CD4-positive, alpha-beta T cell treated with Interleukin-15 for 1 hour (primary cell): Measurements from ENCODE around the gene GRHL3.
"Not testable (repeated sequence)": the region's sequence is repeated elsewhere in the genome, so short reads cannot be mapped to it uniquely, and the experiment has no call there.

Experiments used
- DNase-seq: peaks from one replicate; pipeline ENCODE4 v3.0.0-alpha.2; 2020

Gene GRHL3

GRCh38 chr1:24319312-24319863 is at the start of gene GRHL3:
Gene GRHL3, plus strand, starts transcription at chr1:24319357. Its CDS starts 195 bp downstream, at chr1:24319552.
- peak; percentile 23 for DNase-seq

- not testable (repeated sequence) for DNase-seq
These were observed 44.7 kb upstream of the GRHL3 start for GRCh38 chr1:24274203-24275103.

GRCh38 chr1:24275104-24275410 is 44.1 kb upstream of the GRHL3 start:
- no peak for DNase-seq

GRCh38 chr1:24275510-24275909 is 43.6 kb upstream of the GRHL3 start:
- DNase-seq = no peak

- no peak for DNase-seq
These were observed 42.4 kb upstream of the GRHL3 start for GRCh38 chr1:24276791-24277190.

GRCh38 chr1:24277420-24278169 is 41.6 kb upstream of the GRHL3 start:
- DNase-seq = no peak

GRCh38 chr1:24278726-24279125 is 40.4 kb upstream of the GRHL3 start:
- DNase-seq = no peak

GRCh38 chr1:24279590-24280232 is 39.4 kb upstream of the GRHL3 start:
- no peak for DNase-seq

- no peak for DNase-seq
These were observed 37.6 kb upstream of the GRHL3 start for GRCh38 chr1:24281591-24281990.

GRCh38 chr1:24282491-24282890 is 36.7 kb upstream of the GRHL3 start:
- DNase-seq = no peak

- no peak for DNase-seq
These were observed 35.6 kb upstream of the GRHL3 start for GRCh38 chr1:24283326-24284155.

GRCh38 chr1:24284156-24284471 is 35.0 kb upstream of the GRHL3 start:
- DNase-seq = no peak

GRCh38 chr1:24285231-24285630 is 33.9 kb upstream of the GRHL3 start:
- no peak for DNase-seq

- no peak for DNase-seq
These were observed 32.7 kb upstream of the GRHL3 start for GRCh38 chr1:24286246-24287010.

GRCh38 chr1:24287779-24288178 is 31.4 kb upstream of the GRHL3 start:
- DNase-seq = not testable (repeated sequence)

GRCh38 chr1:24288479-24288878 is 30.7 kb upstream of the GRHL3 start:
- no peak for DNase-seq

- no peak for DNase-seq
These were observed 29.1 kb upstream of the GRHL3 start for GRCh38 chr1:24289937-24290595.

- DNase-seq = no peak
These were observed 28.1 kb upstream of the GRHL3 start for GRCh38 chr1:24290933-24291487.

GRCh38 chr1:24292103-24292502 is 27.1 kb upstream of the GRHL3 start:
- no peak for DNase-seq

GRCh38 chr1:24292887-24293286 is 26.3 kb upstream of the GRHL3 start:
- DNase-seq = no peak
